ENCODE measurements around the gene MT2A.
"Not testable (repeated sequence)": the region's sequence is repeated elsewhere in the genome, so short reads cannot be mapped to it uniquely, and the experiment has no call there.

Gene MT2A

GRCh38 chr16:56582911-56583310, 25.5 kb upstream of the MT2A start:
- H3K79me2 ChIP-seq (ENCODE audit: control insufficient read depth, insufficient read depth, low read length); H3K36me3 ChIP-seq (ENCODE audit: control insufficient read depth, insufficient read depth, low read length); H3K4ac ChIP-seq (ENCODE audit: low read depth, low read length); H2BK5ac ChIP-seq (ENCODE audit: low read length); H2AK5ac ChIP-seq (ENCODE audit: low read length); H3K27ac ChIP-seq (ENCODE audit: low read depth, low read length); H3K18ac ChIP-seq (ENCODE audit: low read length); H4K8ac ChIP-seq (ENCODE audit: low read depth, low read length); H3K56ac ChIP-seq (ENCODE audit: low read length); DNase-seq; H2BK120ac ChIP-seq (ENCODE audit: low read depth, low read length); H3K27me3 ChIP-seq (ENCODE audit: insufficient read depth, low read length, poor library complexity); H3K4me1 ChIP-seq (ENCODE audit: control insufficient read depth, low read depth, low read length); H3K4me2 ChIP-seq (ENCODE audit: low read length); H3K79me1 ChIP-seq (ENCODE audit: low read length); H2BK15ac ChIP-seq (replicated peaks; ENCODE audit: low read depth); H3K23ac ChIP-seq (ENCODE audit: low read length); H4K5ac ChIP-seq (ENCODE audit: low read length); H3K4me3 ChIP-seq (ENCODE audit: low read length); H3K9ac ChIP-seq (ENCODE audit: low read length): not testable (repeated sequence)
- no CpG with 5 or more reads among the region's 2 CpGs for WGBS (ENCODE audit: extremely low coverage, insufficient coverage, low lambda C conversion rate)

- Histone ChIP-seq H4K8ac (ENCODE audit: low read depth, low read length) (no peak overlapping the region), H3K23ac (ENCODE audit: low read length) (no peak overlapping the region), H3K4me3 (ENCODE audit: low read length) (no peak overlapping the region), H3K27me3 (ENCODE audit: insufficient read depth, low read length, poor library complexity) (peaks cover 5% of the 10 kb centered on the region), H3K9ac (ENCODE audit: low read length) (no peak overlapping the region), H3K79me1 (ENCODE audit: low read length) (no peaks in the 10 kb centered on the region), H3K4ac (ENCODE audit: low read depth, low read length) (peak overlapping the region; percentile 27), H2BK5ac (ENCODE audit: low read length) (no peak overlapping the region), H3K79me2 (ENCODE audit: control insufficient read depth, insufficient read depth, low read length) (no peaks in the 10 kb centered on the region), H4K5ac (ENCODE audit: low read length) (no peak overlapping the region), H3K18ac (ENCODE audit: low read length) (peak overlapping the region; percentile 14), H2AK5ac (ENCODE audit: low read length) (no peak overlapping the region), H2BK15ac (replicated peaks; ENCODE audit: low read depth) (no peak overlapping the region), H3K27ac (ENCODE audit: low read depth, low read length) (peak overlapping the region; percentile 64), H2BK120ac (ENCODE audit: low read depth, low read length) (no peak overlapping the region), H3K4me1 (ENCODE audit: control insufficient read depth, low read depth, low read length) (no peaks in the 10 kb centered on the region), H3K4me2 (ENCODE audit: low read length) (no peak overlapping the region), H3K36me3 (ENCODE audit: control insufficient read depth, insufficient read depth, low read length) (no peaks in the 10 kb centered on the region), H3K56ac (ENCODE audit: low read length) (no peak overlapping the region)
- peak; percentile 94 for DNase-seq
- no CpG with 5 or more reads among the region's 11 CpGs for WGBS (ENCODE audit: extremely low coverage, insufficient coverage, low lambda C conversion rate)
Measured at GRCh38 chr16:56583351-56584168, 24.8 kb upstream of the MT2A start.

GRCh38 chr16:56584276-56584675, 24.1 kb upstream of the MT2A start:
- Histone ChIP-seq H4K8ac (ENCODE audit: low read depth, low read length) (no peak overlapping the region), H3K79me1 (ENCODE audit: low read length) (no peaks in the 10 kb centered on the region), H3K36me3 (ENCODE audit: control insufficient read depth, insufficient read depth, low read length) (no peaks in the 10 kb centered on the region), H3K4me1 (ENCODE audit: control insufficient read depth, low read depth, low read length) (no peaks in the 10 kb centered on the region), H3K56ac (ENCODE audit: low read length) (no peak overlapping the region), H3K18ac (ENCODE audit: low read length) (peak overlapping the region; percentile 14), H3K4ac (ENCODE audit: low read depth, low read length) (peak overlapping the region; percentile 27), H3K23ac (ENCODE audit: low read length) (no peak overlapping the region), H3K9ac (ENCODE audit: low read length) (no peak overlapping the region), H4K5ac (ENCODE audit: low read length) (no peak overlapping the region), H3K27ac (ENCODE audit: low read depth, low read length) (peak overlapping the region; percentile 64), H2AK5ac (ENCODE audit: low read length) (no peak overlapping the region), H3K4me3 (ENCODE audit: low read length) (no peak overlapping the region), H2BK15ac (replicated peaks; ENCODE audit: low read depth) (no peak overlapping the region), H2BK5ac (ENCODE audit: low read length) (no peak overlapping the region), H3K4me2 (ENCODE audit: low read length) (no peak overlapping the region), H3K27me3 (ENCODE audit: insufficient read depth, low read length, poor library complexity) (peaks cover 12% of the 10 kb centered on the region), H2BK120ac (ENCODE audit: low read depth, low read length) (no peak overlapping the region), H3K79me2 (ENCODE audit: control insufficient read depth, insufficient read depth, low read length) (no peaks in the 10 kb centered on the region)
- no peak for DNase-seq
- no CpG with 5 or more reads among the region's 11 CpGs for WGBS (ENCODE audit: extremely low coverage, insufficient coverage, low lambda C conversion rate)

GRCh38 chr16:56588781-56589140, 19.6 kb upstream of the MT2A start:
- no peak overlapping the region for H3K23ac ChIP-seq (ENCODE audit: low read length)
- no peaks in the 10 kb centered on the region for H3K79me1 ChIP-seq (ENCODE audit: low read length)
- peaks cover 25% of the 10 kb centered on the region for H3K27me3 ChIP-seq (ENCODE audit: insufficient read depth, low read length, poor library complexity)
- no peak for DNase-seq
- no peak overlapping the region for H4K8ac ChIP-seq (ENCODE audit: low read depth, low read length)
- no peak overlapping the region for H2AK5ac ChIP-seq (ENCODE audit: low read length)
- WGBS (ENCODE audit: extremely low coverage, insufficient coverage, low lambda C conversion rate) = no CpG with 5 or more reads among the region's 9 CpGs
- H3K4me2 ChIP-seq (ENCODE audit: low read length) = no peak overlapping the region
- no peak overlapping the region for H3K9ac ChIP-seq (ENCODE audit: low read length)
- no peak overlapping the region for H3K4ac ChIP-seq (ENCODE audit: low read depth, low read length)
- no peak overlapping the region for H2BK5ac ChIP-seq (ENCODE audit: low read length)
- H3K4me1 ChIP-seq (ENCODE audit: control insufficient read depth, low read depth, low read length) = no peaks in the 10 kb centered on the region
- no peak overlapping the region for H3K18ac ChIP-seq (ENCODE audit: low read length)
- H2BK15ac ChIP-seq (replicated peaks; ENCODE audit: low read depth) = no peak overlapping the region
- no peak overlapping the region for H4K5ac ChIP-seq (ENCODE audit: low read length)
- no peak overlapping the region for H3K27ac ChIP-seq (ENCODE audit: low read depth, low read length)
- H3K4me3 ChIP-seq (ENCODE audit: low read length) = no peak overlapping the region
- H2BK120ac ChIP-seq (ENCODE audit: low read depth, low read length) = no peak overlapping the region
- H3K79me2 ChIP-seq (ENCODE audit: control insufficient read depth, insufficient read depth, low read length) = no peaks in the 10 kb centered on the region
- H3K36me3 ChIP-seq (ENCODE audit: control insufficient read depth, insufficient read depth, low read length) = no peaks in the 10 kb centered on the region
- H3K56ac ChIP-seq (ENCODE audit: low read length) = no peak overlapping the region

GRCh38 chr16:56589141-56590039, 19.0 kb upstream of the MT2A start, which contains the start of gene MT3:
Gene MT3 (plus strand): TSS chr16:56589528. CDS start chr16:56589591, 63 bp downstream.
- H3K23ac ChIP-seq (ENCODE audit: low read length) = no peak within 1 kb of the TSS
- no CpG with 5 or more reads among the region's 87 CpGs for WGBS (ENCODE audit: extremely low coverage, insufficient coverage, low lambda C conversion rate)
- H2AK5ac ChIP-seq (ENCODE audit: low read length) = no peak within 1 kb of the TSS
- no peaks in the 10 kb centered on the region for H3K4me1 ChIP-seq (ENCODE audit: control insufficient read depth, low read depth, low read length)
- no peak within 1 kb of the TSS for H3K4me3 ChIP-seq (ENCODE audit: low read length)
- no peak within 1 kb of the TSS for H4K5ac ChIP-seq (ENCODE audit: low read length)
- no peak within 1 kb of the TSS for H3K18ac ChIP-seq (ENCODE audit: low read length)
- no peak within 1 kb of the TSS for H3K4me2 ChIP-seq (ENCODE audit: low read length)
- H2BK15ac ChIP-seq (replicated peaks; ENCODE audit: low read depth) = no peak within 1 kb of the TSS
- H3K79me2 ChIP-seq (ENCODE audit: control insufficient read depth, insufficient read depth, low read length) = no peaks in the 10 kb centered on the region
- no peak within 1 kb of the TSS for H2BK5ac ChIP-seq (ENCODE audit: low read length)
- H3K27me3 ChIP-seq (ENCODE audit: insufficient read depth, low read length, poor library complexity) = peaks cover 25% of the 10 kb centered on the region
- DNase-seq = peak; percentile 51
- H3K4ac ChIP-seq (ENCODE audit: low read depth, low read length) = no peak within 1 kb of the TSS
- H2BK120ac ChIP-seq (ENCODE audit: low read depth, low read length) = no peak within 1 kb of the TSS
- no peaks in the 10 kb centered on the region for H3K79me1 ChIP-seq (ENCODE audit: low read length)
- no peak within 1 kb of the TSS for H3K27ac ChIP-seq (ENCODE audit: low read depth, low read length)
- H4K8ac ChIP-seq (ENCODE audit: low read depth, low read length) = no peak within 1 kb of the TSS
- no peak within 1 kb of the TSS for H3K56ac ChIP-seq (ENCODE audit: low read length)
- H3K9ac ChIP-seq (ENCODE audit: low read length) = no peak within 1 kb of the TSS
- H3K36me3 ChIP-seq (ENCODE audit: control insufficient read depth, insufficient read depth, low read length) = no peaks in the 10 kb centered on the region
